Forelimb muscle (tissue), 1 donor: Measurements from ENCODE around the gene SLC49A3. TPM values are rescaled to one million over a fixed set of nuclear protein-coding genes. Genes with fewer than 3 reads are reported as not detected.
"Not testable (repeated sequence)": the region's sequence is repeated elsewhere in the genome, so short reads cannot be mapped to it uniquely, and the experiment has no call there.

Experiments used
- DNase-seq: peaks from one replicate; pipeline ENCODE4 v3.0.0-alpha.2; 2013; ENCODE audit warnings: low read depth
- polyA plus RNA-seq: library from polyadenylated mRNA; unstranded; fragments of 120-200 nt; gene quantifications from one replicate; pipeline ENCODE4 v1.2.1, GENCODE V29; 2013; ENCODE audit not compliant: insufficient read length

The SLC49A3 gene
- polyA plus RNA-seq, result 25.2 TPM

GRCh38 chr4:688854-689681 lies at the start of gene SLC49A3:
SLC49A3 (minus strand) TSS chr4:689151; CDS start chr4:689127, 24 bp downstream.
- DNase-seq, result no peak

- not testable (repeated sequence) for DNase-seq
Measured at GRCh38 chr4:736561-736960, 47.6 kb upstream of the SLC49A3 start.

- DNase-seq, result no peak
Measured at GRCh38 chr4:735583-735982, 46.6 kb upstream of the SLC49A3 start.

- no peak for DNase-seq
Measured at GRCh38 chr4:734951-735350, 46.0 kb upstream of the SLC49A3 start.

- DNase-seq, result no peak
Measured at GRCh38 chr4:734075-734474, 45.1 kb upstream of the SLC49A3 start.

- DNase-seq, result no peak
Measured at GRCh38 chr4:733631-733980, 44.7 kb upstream of the SLC49A3 start.

- DNase-seq, result no peak
Measured at GRCh38 chr4:732911-733630, 44.1 kb upstream of the SLC49A3 start.

- DNase-seq, result no peak
Measured at GRCh38 chr4:732486-732885, 43.5 kb upstream of the SLC49A3 start.

- not testable (repeated sequence) for DNase-seq
Measured at GRCh38 chr4:731954-732353, 43.0 kb upstream of the SLC49A3 start.

- not testable (repeated sequence) for DNase-seq
Measured at GRCh38 chr4:730946-731904, 42.3 kb upstream of the SLC49A3 start.

- DNase-seq, result no peak
Measured at GRCh38 chr4:730511-730910, 41.6 kb upstream of the SLC49A3 start.

- DNase-seq, result no peak
Measured at GRCh38 chr4:729336-730315, 40.7 kb upstream of the SLC49A3 start.

- no peak for DNase-seq
Measured at GRCh38 chr4:727576-727975, 38.6 kb upstream of the SLC49A3 start.

GRCh38 chr4:726838-727237 lies 37.9 kb upstream of the SLC49A3 start:
- no peak for DNase-seq

GRCh38 chr4:726235-726787 lies 37.4 kb upstream of the SLC49A3 start:
- no peak for DNase-seq

GRCh38 chr4:725391-726234 lies 36.7 kb upstream of the SLC49A3 start:
- no peak for DNase-seq

- no peak for DNase-seq
Measured at GRCh38 chr4:723751-724530, 35.0 kb upstream of the SLC49A3 start.

- DNase-seq, result no peak
Measured at GRCh38 chr4:722851-723360, 34.0 kb upstream of the SLC49A3 start.
